Keratinocyte (primary cell): Measurements from ENCODE around the gene GP9. TPM values are rescaled to one million over a fixed set of nuclear protein-coding genes. Genes with fewer than 3 reads are reported as not detected.
A peak's percentile ranks its signal among the peaks of the same experiment; 100 is the strongest.

Experiments used
- DNase-seq: peaks from one replicate; pipeline ENCODE4 v3.0.0-alpha.2; 2011; ENCODE audit warnings: low read depth, missing footprints, low spot score
- FAIRE-seq: peaks from 2 replicates; lab custom pipeline; 2011; peaks lifted over from hg19 to GRCh38; lab: Jason Lieb, UNC
- H2AFZ ChIP-seq: 2 replicates; pipeline ENCODE4 v1.6.0; 2012; ENCODE audit warnings: low read length, control low read depth, inconsistent platforms; ENCODE audit not compliant: control insufficient read depth
- H3K27ac ChIP-seq: 2 replicates; pipeline ENCODE4 v1.5.1; 2011; ENCODE audit warnings: low read length; ENCODE audit not compliant: control insufficient read depth, insufficient read depth
- H3K27me3 ChIP-seq: 3 replicates; pipeline ENCODE4 v1.6.0; 2011; ENCODE audit warnings: low read length; ENCODE audit not compliant: control insufficient read depth, insufficient read depth; ENCODE audit errors: extremely low read depth
- H3K36me3 ChIP-seq, 2 experiments: 2 replicates in 1 of 2; 3 replicates in 1 of 2; pipeline ENCODE4 v1.5.1; 2011; ENCODE audit warnings: low read length in 2 of 2, mild to moderate bottlenecking in 1 of 2; ENCODE audit not compliant: control insufficient read depth in 2 of 2, insufficient read depth in 2 of 2; ENCODE audit errors: extremely low read depth in 1 of 2
- H3K4me1 ChIP-seq: 3 replicates; pipeline ENCODE4 v1.5.1; 2011; ENCODE audit warnings: low read length; ENCODE audit not compliant: control insufficient read depth, insufficient read depth; ENCODE audit errors: extremely low read depth
- H3K4me2 ChIP-seq: 3 replicates; pipeline ENCODE4 v1.6.0; 2011; ENCODE audit warnings: low read depth, low read length; ENCODE audit not compliant: control insufficient read depth, insufficient read depth; ENCODE audit errors: extremely low read depth
- H3K4me3 ChIP-seq, 3 experiments: fragments of 200-600 bp in 1 of 3; sonication (generic) in 1 of 3; 2 replicates in 2 of 3; 3 replicates in 1 of 3; pipeline ENCODE4 v1.5.1; 2011 to 2016; ENCODE audit warnings: low read length in 3 of 3, mild to moderate bottlenecking in 3 of 3, control low read depth in 2 of 3, inconsistent platforms in 1 of 3, low read depth in 1 of 3, mixed read lengths in 1 of 3, mixed run types in 1 of 3, moderate library complexity in 1 of 3; ENCODE audit not compliant: control insufficient read depth in 2 of 3, insufficient read depth in 2 of 3; ENCODE audit errors: extremely low read depth in 1 of 3
- H3K79me2 ChIP-seq: 2 replicates; pipeline ENCODE4 v1.6.0; 2012; ENCODE audit warnings: low read length; ENCODE audit not compliant: control insufficient read depth, insufficient read depth
- H3K9ac ChIP-seq: 3 replicates; pipeline ENCODE4 v1.6.0; 2011; ENCODE audit warnings: low read length; ENCODE audit not compliant: control insufficient read depth, insufficient read depth; ENCODE audit errors: extremely low read depth
- H3K9me1 ChIP-seq: 3 replicates; pipeline ENCODE4 v1.6.0; 2011; ENCODE audit warnings: low read length; ENCODE audit not compliant: control insufficient read depth, insufficient read depth; ENCODE audit errors: extremely low read depth
- H3K9me3 ChIP-seq: 2 replicates; pipeline ENCODE4 v1.5.1; 2012; ENCODE audit warnings: low read depth, low read length; ENCODE audit not compliant: control insufficient read depth
- H4K20me1 ChIP-seq: 3 replicates; pipeline ENCODE4 v1.6.0; 2011; ENCODE audit warnings: low read length; ENCODE audit not compliant: control insufficient read depth, insufficient read depth; ENCODE audit errors: extremely low read depth
- CTCF ChIP-seq, 3 experiments: IDR thresholded peaks in 1 of 3; conservative IDR thresholded peaks in 1 of 3; optimal IDR thresholded peaks in 1 of 3; 2 replicates in 2 of 3; 3 replicates in 1 of 3; pipeline versions ENCODE3 to v1.5.1; 2011; ENCODE audit warnings: low read length in 3 of 3, mild to moderate bottlenecking in 3 of 3, moderate library complexity in 2 of 3, control low read depth in 1 of 3, inconsistent platforms in 1 of 3; ENCODE audit not compliant: insufficient read depth in 2 of 3; ENCODE audit errors: extremely low read depth in 1 of 3
- EZH2 ChIP-seq: IDR thresholded peaks from one replicate; pipeline ENCODE4 v1.6.1; 2012; ENCODE audit warnings: inconsistent platforms, mild to moderate bottlenecking, low read length, moderate library complexity
- dilution Hi-C: fragments of 300-500 bp; cut with MboI; formaldehyde crosslinking; loops from one replicate; pipeline ENCODE4 v1.7.0; 2020; ENCODE audit warnings: low sequenced_read_pairs; ENCODE audit not compliant: extremely low pct_ligation_motif_present
- polyA plus RNA-seq, 5 experiments: library from polyadenylated mRNA; depleted of rRNA in 3 of 5; stranded (reverse) in 3 of 5; stranded (forward) in 1 of 5; unstranded in 1 of 5; fragments of >200 nt; gene quantifications; 1 replicate in 1 of 5; 2 replicates in 3 of 5; 3 replicates in 1 of 5; pipeline versions ENCODE4 v1.2.1 to v1.2.3, GENCODE V29; 2011 to 2012; ENCODE audit warnings: missing spikeins in 2 of 5, low read depth in 1 of 5, low replicate concordance in 1 of 5

Gene GP9
- polyA plus RNA-seq, 1 donor (not counting 4 experiments of a cell fraction or from before 2014, with no cell fraction given): not detected

GRCh38 chr3:129026728-129027543 lies 33.6 kb upstream of the GP9 start:
- Histone ChIP-seq H3K4me1 (peaks cover 2% of the 10 kb centered on the region), H3K4me2 (peak overlapping the region; percentile 60), H3K9ac (peak overlapping the region; percentile 23), H2AFZ (peak overlapping the region; percentile 71), H3K9me1 (no peaks in the 10 kb centered on the region), H3K27me3 (peaks cover 6% of the 10 kb centered on the region), H3K4me3 (peak overlapping the region; percentile 34 to 57 (median 57)), H3K36me3 (no peaks in the 10 kb centered on the region), H3K9me3 (no peaks in the 10 kb centered on the region), H3K27ac (no peak overlapping the region), H3K79me2 (no peaks in the 10 kb centered on the region), H4K20me1 (no peaks in the 10 kb centered on the region)
- TF ChIP-seq CTCF (optimal IDR thresholded peaks at IDR 0.05 in 1 of 3, IDR thresholded peaks at IDR 0.05 in 1 of 3, conservative IDR thresholded peaks at IDR 0.05 in 1 of 3; ENCODE audit: extremely low read depth in 1 of 3, insufficient read depth in 2 of 3, low read length in 3 of 3) (peak in 2 of 3 experiments; percentile 59 to 68), EZH2 (no peak)
- DNase-seq: peak; percentile 35
- no peak for FAIRE-seq
- dilution Hi-C loops: no loop called here

- peak overlapping the region; percentile 23 for H3K9ac ChIP-seq
- no peak overlapping the region for H3K27ac ChIP-seq
- no peaks in the 10 kb centered on the region for H3K9me3 ChIP-seq
- no peaks in the 10 kb centered on the region for H3K36me3 ChIP-seq
- H2AFZ ChIP-seq: peak overlapping the region; percentile 64
- H4K20me1 ChIP-seq: no peaks in the 10 kb centered on the region
- H3K4me3 ChIP-seq: peak overlapping the region; percentile 34 to 57 (median 57)
- peaks cover 6% of the 10 kb centered on the region for H3K27me3 ChIP-seq
- peak overlapping the region; percentile 60 for H3K4me2 ChIP-seq
- H3K9me1 ChIP-seq: no peaks in the 10 kb centered on the region
- FAIRE-seq (no peak), DNase-seq (no peak)
- no peaks in the 10 kb centered on the region for H3K79me2 ChIP-seq
- dilution Hi-C loops: no loop called here
- TF ChIP-seq EZH2: no peak
- peaks cover 2% of the 10 kb centered on the region for H3K4me1 ChIP-seq
Observed at GRCh38 chr3:129027544-129027880, 33.1 kb upstream of the GP9 start.
